Common myeloid progenitor, CD34-positive (primary cell): ENCODE measurements around the gene SLC29A3.

Source experiments
- CTCF ChIA-PET: fragments of 350-600 bp; sonication (Branson Sonifier 250); formaldehyde crosslinking; loops from one replicate; lab custom pipeline; 2021; ENCODE audit warnings: antibody characterized with exemption; lab: Charles Lee
- POLR2A ChIA-PET: fragments of 350-600 bp; sonication (Branson Sonifier 250); formaldehyde crosslinking; loops from one replicate; lab custom pipeline; 2021; ENCODE audit warnings: antibody characterized with exemption; lab: Charles Lee
- DNase-seq, 3 donors: peaks; one replicate each; pipeline versions ENCODE4 v3.0.0 to v3.0.0-alpha.2; 2013
- H3K27ac ChIP-seq, 2 experiments: 1 replicate in 1 of 2; 2 replicates in 1 of 2; pipeline ENCODE4 v1.7.0; 2013; ENCODE audit warnings: inconsistent platforms in 2 of 2, low read length in 2 of 2, mild to moderate bottlenecking in 2 of 2, low read depth in 1 of 2, moderate library complexity in 1 of 2; ENCODE audit not compliant: severe bottlenecking in 2 of 2, insufficient read depth in 1 of 2, poor library complexity in 1 of 2
- H3K27me3 ChIP-seq, 5 experiments: replicated peaks in 2 of 5; 1 replicate in 3 of 5; 2 replicates in 2 of 5; pipeline versions ENCODE4 v1.6.1 to v1.7.0; 2013; ENCODE audit warnings: low read length in 4 of 5, mild to moderate bottlenecking in 2 of 5, moderate library complexity in 2 of 5, inconsistent platforms in 1 of 5; ENCODE audit not compliant: insufficient read depth in 5 of 5, control insufficient read depth in 4 of 5
- H3K36me3 ChIP-seq, 4 experiments: 1 replicate in 2 of 4; 2 replicates in 2 of 4; pipeline versions ENCODE4 v1.6.1 to v1.7.0; 2013; ENCODE audit warnings: low read length in 3 of 4, control low read depth in 1 of 4, mild to moderate bottlenecking in 1 of 4; ENCODE audit not compliant: control insufficient read depth in 4 of 4, insufficient read depth in 4 of 4
- H3K4me1 ChIP-seq, 4 experiments: 1 replicate in 3 of 4; 2 replicates in 1 of 4; pipeline versions ENCODE4 v1.6.1 to v1.7.1; 2013; ENCODE audit warnings: low read length in 3 of 4, mild to moderate bottlenecking in 3 of 4, control low read depth in 1 of 4, inconsistent platforms in 1 of 4, moderate library complexity in 1 of 4; ENCODE audit not compliant: control insufficient read depth in 4 of 4, insufficient read depth in 4 of 4; ENCODE audit errors: control extremely low read depth in 1 of 4
- H3K4me3 ChIP-seq, 7 experiments: 1 replicate in 4 of 7; 2 replicates in 3 of 7; pipeline versions ENCODE4 v1.5.1 to v1.7.0; 2013; ENCODE audit warnings: mild to moderate bottlenecking in 7 of 7, low read length in 6 of 7, moderate library complexity in 6 of 7, inconsistent platforms in 2 of 7, low read depth in 2 of 7, control low read depth in 1 of 7; ENCODE audit not compliant: insufficient read depth in 4 of 7, control insufficient read depth in 1 of 7; ENCODE audit errors: extremely low read depth in 1 of 7
- H3K9me3 ChIP-seq, 5 experiments: 1 replicate in 4 of 5; 2 replicates in 1 of 5; pipeline versions ENCODE4 v1.6.1 to v1.7.1; 2013; ENCODE audit warnings: low read length in 4 of 5, mild to moderate bottlenecking in 2 of 5, inconsistent platforms in 1 of 5, low read depth in 1 of 5, moderate library complexity in 1 of 5; ENCODE audit not compliant: control insufficient read depth in 4 of 5, insufficient read depth in 2 of 5; ENCODE audit errors: control extremely low read depth in 1 of 5
- WGBS: methylation state at CpG from one replicate; pipeline ENCODE4 v1.1.5; 2013; ENCODE audit not compliant: insufficient coverage; 5-methylcytosine and 5-hydroxymethylcytosine counted together

Gene SLC29A3

DNA sequence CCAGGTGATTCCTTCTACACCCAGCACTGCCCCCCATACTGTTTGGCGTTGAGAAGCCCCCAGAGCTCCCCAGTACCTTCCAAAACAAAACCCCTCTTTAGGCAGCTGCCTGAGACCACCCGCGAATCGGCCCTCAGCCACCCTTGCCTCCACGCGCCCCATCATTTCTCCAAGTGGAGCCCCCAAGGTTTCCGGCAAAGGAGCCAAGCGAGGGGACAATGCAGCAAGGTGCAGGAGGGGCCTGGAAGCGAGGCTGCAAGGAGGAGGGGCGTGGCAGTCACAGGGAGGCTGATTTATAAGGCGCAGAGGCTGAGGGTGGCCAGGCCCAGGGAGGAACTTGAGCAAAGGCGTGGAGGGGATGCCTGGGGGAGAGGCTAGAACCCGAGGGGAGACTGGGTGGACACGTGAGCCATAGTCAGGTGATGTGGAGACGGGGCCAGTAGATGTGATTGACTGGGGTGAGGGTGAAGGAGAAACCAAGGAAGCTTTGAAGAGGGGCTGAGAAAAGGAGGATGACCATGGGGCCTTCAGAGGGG is 16.2 kb downstream of the SLC29A3 start:
- CTCF ChIA-PET = interaction anchor here (0.6 to 1.2 kb wide), 6 partner anchors 12 to 495 kb away, joined by 3 to 4 read pairs (median 3); no protein-coding TSS in a partner anchor
- WGBS = 97% methylated on average over 13 of the region's 15 CpGs
- POLR2A ChIA-PET = no interaction called here

GRCh38 chr10:71336632-71337031 is 17.6 kb downstream of the SLC29A3 start:
- Histone ChIP-seq H3K9me3 (no peaks in the 10 kb centered on the region), H3K4me3 (no peak overlapping the region), H3K4me1 (peaks cover 4 to 20% (median 14%) of the 10 kb centered on the region in 4 experiments), H3K36me3 (peaks cover 5 to 27% (median 11%) of the 10 kb centered on the region in 4 experiments), H3K27ac (no peak overlapping the region), H3K27me3 (no peaks in the 10 kb centered on the region)
- DNase-seq = no peak
- WGBS = 97% methylated on average over 6 of the region's 6 CpGs
- ChIA-PET CTCF (interaction anchor here (1.2 to 1.8 kb wide), 2 partner anchors 9 to 15 kb away, joined by 3 to 5 read pairs; no protein-coding TSS in a partner anchor), POLR2A (no interaction called here)

More for the DNA sequence above, 16.2 kb downstream of the SLC29A3 start:
- H3K4me1 ChIP-seq = peaks cover 4 to 20% (median 14%) of the 10 kb centered on the region in 4 experiments
- no peak overlapping the region for H3K27ac ChIP-seq
- H3K9me3 ChIP-seq = no peaks in the 10 kb centered on the region
- peaks cover 5 to 32% (median 12%) of the 10 kb centered on the region in 4 experiments for H3K36me3 ChIP-seq
- DNase-seq = no peak
- H3K27me3 ChIP-seq = no peaks in the 10 kb centered on the region
- H3K4me3 ChIP-seq = no peak overlapping the region

GRCh38 chr10:71337219-71337701 is 18.2 kb downstream of the SLC29A3 start:
- 94% methylated on average over 12 of the region's 13 CpGs for WGBS
- POLR2A ChIA-PET = no interaction called here
- no peak overlapping the region for H3K27ac ChIP-seq
- no peak overlapping the region for H3K4me3 ChIP-seq
- no peaks in the 10 kb centered on the region for H3K27me3 ChIP-seq
- no peak for DNase-seq
- peaks cover 5 to 26% (median 10%) of the 10 kb centered on the region in 4 experiments for H3K36me3 ChIP-seq
- CTCF ChIA-PET = interaction anchor here (1.2 to 1.8 kb wide), 2 partner anchors 9 to 15 kb away, joined by 3 to 5 read pairs; no protein-coding TSS in a partner anchor
- no peaks in the 10 kb centered on the region for H3K9me3 ChIP-seq
- peaks cover 4 to 20% (median 14%) of the 10 kb centered on the region in 4 experiments for H3K4me1 ChIP-seq

- no peak for DNase-seq
- H3K27me3 ChIP-seq = no peaks in the 10 kb centered on the region
- POLR2A ChIA-PET = no interaction called here
- CTCF ChIA-PET = interaction anchor here (0.6 to 1.9 kb wide), 4 partner anchors 9 to 19 kb away, joined by 3 to 4 read pairs (median 3); no protein-coding TSS in a partner anchor
- peaks cover 5 to 26% (median 10%) of the 10 kb centered on the region in 4 experiments for H3K36me3 ChIP-seq
- H3K4me1 ChIP-seq = peaks cover 0 to 17% (median 2%) of the 10 kb centered on the region in 4 experiments
- H3K4me3 ChIP-seq = no peak overlapping the region
- no peaks in the 10 kb centered on the region for H3K9me3 ChIP-seq
- no peak overlapping the region for H3K27ac ChIP-seq
- WGBS = 98% methylated on average over 12 of the region's 13 CpGs
Observed at GRCh38 chr10:71338728-71339495, 19.9 kb downstream of the SLC29A3 start.

DNA sequence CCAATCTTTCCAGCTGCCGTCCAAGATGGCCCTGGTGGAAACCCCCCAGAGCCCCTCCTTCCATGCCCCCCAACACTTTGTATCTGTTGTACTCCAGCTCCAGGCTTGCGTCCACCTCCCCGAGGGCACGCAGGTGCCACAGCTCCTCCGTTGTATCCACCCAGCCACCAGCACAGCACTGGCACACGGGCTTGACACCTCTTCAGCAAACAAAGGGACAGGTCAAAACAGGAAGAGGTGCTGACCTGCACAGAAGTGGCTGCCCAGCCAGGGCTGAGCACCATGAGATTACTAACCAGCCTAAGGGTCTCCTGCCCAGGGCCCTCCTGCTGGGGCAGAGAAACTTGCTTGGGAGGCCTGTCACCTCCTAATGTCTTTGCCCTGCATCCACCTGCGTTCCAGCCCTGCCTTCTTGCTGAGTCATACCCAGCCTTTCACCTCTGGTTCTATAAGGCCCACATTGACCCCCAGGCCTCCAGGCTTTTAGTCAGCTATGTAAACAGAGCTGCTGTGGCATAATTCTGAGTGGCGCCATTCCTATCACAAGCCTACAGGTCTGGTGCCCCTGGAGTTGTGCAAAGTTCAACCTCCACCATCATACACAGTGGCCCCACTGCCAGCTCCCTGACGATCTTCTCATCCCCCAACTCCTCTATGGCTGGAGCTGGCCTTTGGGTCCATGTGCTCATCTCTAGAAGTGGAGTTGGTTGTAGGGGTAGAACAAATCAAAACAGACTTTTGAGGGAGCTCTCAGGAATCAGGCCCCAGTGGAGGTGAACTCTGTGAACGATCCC is 20.9 kb downstream of the SLC29A3 start:
- Histone ChIP-seq H3K4me1 (peaks cover 0 to 18% (median 1%) of the 10 kb centered on the region in 4 experiments), H3K36me3 (peaks cover 5 to 34% (median 10%) of the 10 kb centered on the region in 4 experiments), H3K27me3 (no peaks in the 10 kb centered on the region), H3K9me3 (no peaks in the 10 kb centered on the region), H3K4me3 (no peak overlapping the region), H3K27ac (no peak overlapping the region)
- 93% methylated on average over 6 of the region's 10 CpGs for WGBS
- no peak for DNase-seq
- ChIA-PET POLR2A (no interaction called here), CTCF (interaction anchor here (0.6 to 2.1 kb wide), 6 partner anchors 8 to 26 kb away, joined by 3 to 9 read pairs (median 4); no protein-coding TSS in a partner anchor)

DNA sequence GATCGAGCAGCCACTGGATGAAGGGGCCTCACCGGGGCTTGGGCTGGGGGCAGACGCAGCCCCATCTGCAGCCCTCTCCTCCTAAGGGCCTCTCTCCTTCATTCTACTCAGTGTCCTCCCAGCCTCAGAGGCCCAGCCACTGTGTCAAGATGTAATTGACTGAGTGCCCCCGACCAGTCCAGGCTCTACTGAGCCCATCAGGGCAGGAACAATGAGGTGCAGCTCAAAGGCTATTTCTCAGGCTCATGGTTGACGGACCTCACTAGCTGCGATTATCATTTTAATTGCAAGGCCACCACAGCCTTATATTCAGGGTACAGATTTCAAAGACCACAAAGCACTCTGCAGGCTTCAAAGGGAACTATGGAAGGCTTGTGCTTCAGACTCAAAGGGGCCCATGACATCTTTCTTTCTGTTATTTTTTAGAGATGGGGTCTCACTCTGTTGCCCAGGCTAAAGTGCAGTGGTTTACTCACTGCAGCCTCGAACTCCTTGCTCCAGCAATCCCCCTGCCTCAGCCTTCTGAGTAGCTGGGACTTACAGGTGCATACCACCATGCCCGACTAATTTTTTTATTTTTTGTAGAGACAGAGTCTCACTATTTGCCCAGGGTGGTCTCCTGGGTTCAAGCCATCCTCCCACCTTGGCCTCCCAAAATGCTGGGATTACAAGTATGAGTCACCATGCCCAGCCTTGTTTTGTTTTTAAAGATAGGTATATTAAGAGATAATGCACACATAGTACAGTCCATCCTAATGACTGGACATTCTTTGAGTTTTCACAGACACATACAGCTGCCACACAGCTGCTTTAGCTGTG is 23.7 kb downstream of the SLC29A3 start:
- Histone ChIP-seq H3K27me3 (no peaks in the 10 kb centered on the region), H3K4me1 (peaks cover 0 to 23% (median 1%) of the 10 kb centered on the region in 4 experiments), H3K4me3 (no peak overlapping the region), H3K9me3 (no peaks in the 10 kb centered on the region), H3K27ac (no peak overlapping the region), H3K36me3 (peaks cover 3 to 34% (median 10%) of the 10 kb centered on the region in 4 experiments)
- WGBS = 95% methylated on average over 7 of the region's 8 CpGs
- ChIA-PET CTCF (interaction anchor here (0.8 kb wide), 1 partner anchor 15 kb away, joined by 3 read pairs; no protein-coding TSS in a partner anchor), POLR2A (no interaction called here)
- no peak for DNase-seq
